Activated CD8-positive, alpha-beta memory T cell treated with anti-CD3 and anti-CD28 coated beads, Interleukin-2, amount 50 U/mL, for 24 hours (primary cell): ENCODE data around the gene KDM8.
"Not testable (repeated sequence)": the region's sequence is repeated elsewhere in the genome, so short reads cannot be mapped to it uniquely, and the experiment has no call there.

Experiments
- DNase-seq: peaks from one replicate; pipeline ENCODE4 v3.0.0-alpha.2; 2020; ENCODE audit errors: extremely low read depth

KDM8 gene

GRCh38 chr16:27191352-27191924 is 11.9 kb upstream of the KDM8 start:
- no peak for DNase-seq

GRCh38 chr16:27193300-27193990 is 9.9 kb upstream of the KDM8 start:
- no peak for DNase-seq

GRCh38 chr16:27195076-27195741 is 8.1 kb upstream of the KDM8 start:
- DNase-seq = no peak

- DNase-seq = no peak
Observed at GRCh38 chr16:27195941-27196595, 7.3 kb upstream of the KDM8 start.

- DNase-seq = no peak
Observed at GRCh38 chr16:27197004-27197403, 6.3 kb upstream of the KDM8 start.

- no peak for DNase-seq
Observed at GRCh38 chr16:27198451-27199234, 4.7 kb upstream of the KDM8 start.

GRCh38 chr16:27199235-27199586 is 4.1 kb upstream of the KDM8 start:
- no peak for DNase-seq

- no peak for DNase-seq
Observed at GRCh38 chr16:27199736-27200135, 3.6 kb upstream of the KDM8 start.

- DNase-seq = not testable (repeated sequence)
Observed at GRCh38 chr16:27200914-27201313, 2.4 kb upstream of the KDM8 start.

- no peak for DNase-seq
Observed at GRCh38 chr16:27202923-27203506, 311 bp upstream of the KDM8 start.

- DNase-seq = no peak
Observed at GRCh38 chr16:27204312-27204915, 1.1 kb downstream of the KDM8 start.

GRCh38 chr16:27205423-27206065 is 2.2 kb downstream of the KDM8 start:
- DNase-seq = no peak

GRCh38 chr16:27207121-27207520 is 3.8 kb downstream of the KDM8 start:
- DNase-seq = not testable (repeated sequence)

- DNase-seq = no peak
Observed at GRCh38 chr16:27208081-27208680, 4.9 kb downstream of the KDM8 start.

GRCh38 chr16:27208796-27209195 is 5.5 kb downstream of the KDM8 start:
- DNase-seq = no peak

GRCh38 chr16:27209591-27209990 is 6.3 kb downstream of the KDM8 start:
- no peak for DNase-seq

- no peak for DNase-seq
Observed at GRCh38 chr16:27210174-27210573, 6.8 kb downstream of the KDM8 start.

GRCh38 chr16:27211026-27211425 is 7.7 kb downstream of the KDM8 start:
- no peak for DNase-seq

- DNase-seq = no peak
Observed at GRCh38 chr16:27214084-27214961, 11.0 kb downstream of the KDM8 start.
